ENCODE data around the gene RCAN1. TPM values are rescaled to one million over a fixed set of nuclear protein-coding genes. Genes with fewer than 3 reads are reported as not detected.
"Not testable (repeated sequence)": the region's sequence is repeated elsewhere in the genome, so short reads cannot be mapped to it uniquely, and the experiment has no call there.

Gene RCAN1
- total RNA-seq, 2 donors from 2014 or later: 11.7 to 13.3 TPM

GRCh38 chr21:34590520-34590919 lies 24.4 kb downstream of the RCAN1 start:
- no peak overlapping the region for H3K4me3 Mint-ChIP-seq
- H3K27ac Mint-ChIP-seq: no peak overlapping the region

GRCh38 chr21:34589511-34590282 lies 25.2 kb downstream of the RCAN1 start:
- Mint-ChIP-seq H3K4me3 (no peak overlapping the region), H3K27ac (no peak overlapping the region), H3K4me1 (ENCODE audit: low read depth) (peaks cover 17% of the 10 kb centered on the region), H3K9me3 (peaks cover 3 to 6% of the 10 kb centered on the region in 2 donors), H3K36me3 (ENCODE audit: insufficient read depth in 2 of 2) (peaks cover 4 to 7% of the 10 kb centered on the region in 2 donors), H3K27me3 (ENCODE audit: low read depth) (no peaks in the 10 kb centered on the region)
- ATAC-seq (replicated peaks in 1 of 2) (no peak), DNase-seq (no peak)

More at GRCh38 chr21:34590520-34590919, 24.4 kb downstream of the RCAN1 start:
- Mint-ChIP-seq H3K4me1 (ENCODE audit: low read depth) (peaks cover 17% of the 10 kb centered on the region), H3K27me3 (ENCODE audit: low read depth) (no peaks in the 10 kb centered on the region), H3K9me3 (peaks cover 3 to 6% of the 10 kb centered on the region in 2 donors), H3K36me3 (ENCODE audit: insufficient read depth in 2 of 2) (peaks cover 4 to 7% of the 10 kb centered on the region in 2 donors)
- DNase-seq (no peak), ATAC-seq (replicated peaks in 1 of 2) (no peak)

- no peak overlapping the region for H3K27ac Mint-ChIP-seq
- no peaks in the 10 kb centered on the region for H3K27me3 Mint-ChIP-seq (ENCODE audit: low read depth)
- H3K4me3 Mint-ChIP-seq: no peak overlapping the region
- ATAC-seq (replicated peaks in 1 of 2) (peak; percentile 7 to 24), DNase-seq (no peak)
- H3K4me1 Mint-ChIP-seq (ENCODE audit: low read depth): peaks cover 42% of the 10 kb centered on the region
- peaks cover 3 to 6% of the 10 kb centered on the region in 2 donors for H3K9me3 Mint-ChIP-seq
- H3K36me3 Mint-ChIP-seq (ENCODE audit: insufficient read depth in 2 of 2): peaks cover 4 to 7% of the 10 kb centered on the region in 2 donors
These were observed 30.9 kb downstream of the RCAN1 start for GRCh38 chr21:34583926-34584563.

GRCh38 chr21:34582506-34583150 lies 32.3 kb downstream of the RCAN1 start:
- ATAC-seq (replicated peaks in 1 of 2) (peak; percentile 50 to 51), DNase-seq (peak in 1 of 2 donors; percentile 27)
- Mint-ChIP-seq H3K27ac (no peak overlapping the region), H3K27me3 (ENCODE audit: low read depth) (no peaks in the 10 kb centered on the region), H3K36me3 (ENCODE audit: insufficient read depth in 2 of 2) (peaks cover 4% of the 10 kb centered on the region in 2 donors), H3K4me3 (no peak overlapping the region), H3K4me1 (ENCODE audit: low read depth) (peaks cover 41% of the 10 kb centered on the region), H3K9me3 (peaks cover 2 to 3% of the 10 kb centered on the region in 2 donors)

DNA sequence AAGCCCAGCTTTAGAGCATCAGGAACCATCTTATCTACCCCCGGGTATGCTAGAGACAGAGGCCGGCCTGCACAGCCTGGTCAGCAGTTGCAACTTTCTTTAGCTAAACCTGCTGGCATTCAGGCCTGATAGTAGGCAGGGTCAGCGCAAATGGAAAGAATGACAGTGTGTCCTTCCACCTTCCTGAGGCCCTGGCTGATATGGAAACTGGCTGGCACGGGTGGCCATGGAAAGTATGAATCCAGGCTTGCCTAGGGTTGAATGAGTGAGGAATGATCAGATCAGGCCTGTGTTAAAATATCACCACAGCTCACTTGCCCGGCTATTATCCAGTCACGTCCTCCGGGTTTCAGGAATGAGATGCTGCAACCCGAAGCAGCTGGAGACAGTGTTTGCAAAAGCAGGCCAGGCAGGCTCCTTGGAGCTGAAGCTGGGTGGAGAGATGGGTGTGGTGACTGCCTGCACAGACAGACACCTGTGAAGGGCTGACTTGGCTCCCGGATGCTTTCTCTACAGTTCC lies 34.7 kb downstream of the RCAN1 start:
- Mint-ChIP-seq H3K36me3 (ENCODE audit: insufficient read depth in 2 of 2) (no peaks in the 10 kb centered on the region), H3K9me3 (no peaks in the 10 kb centered on the region), H3K4me1 (ENCODE audit: low read depth) (peaks cover 41% of the 10 kb centered on the region), H3K27ac (no peak overlapping the region), H3K4me3 (no peak overlapping the region), H3K27me3 (ENCODE audit: low read depth) (no peaks in the 10 kb centered on the region)
- no peak for DNase-seq
- ATAC-seq (replicated peaks in 1 of 2): no peak

DNA sequence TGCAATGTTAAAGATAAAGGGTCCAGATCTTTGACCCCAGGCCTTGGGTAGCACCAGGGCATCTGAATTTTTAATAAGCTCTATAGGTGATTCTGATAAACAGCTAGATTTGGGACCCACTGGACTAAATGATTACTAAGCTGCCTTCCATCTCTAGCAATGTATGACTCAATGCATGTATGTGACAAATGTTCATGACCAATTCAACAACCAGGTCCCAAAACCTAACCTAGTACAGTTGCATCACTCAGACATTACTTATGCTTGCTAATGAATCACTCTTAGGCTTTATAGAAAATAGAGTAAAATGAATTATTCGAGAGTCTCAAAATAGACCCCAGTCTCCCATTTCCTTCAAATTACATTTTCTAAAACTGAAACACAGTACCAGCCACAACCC lies 35.5 kb downstream of the RCAN1 start:
- H3K4me3 Mint-ChIP-seq: no peak overlapping the region
- no peaks in the 10 kb centered on the region for H3K9me3 Mint-ChIP-seq
- DNase-seq: no peak
- ATAC-seq (replicated peaks in 1 of 2): peak; percentile 89 to 93
- H3K27me3 Mint-ChIP-seq (ENCODE audit: low read depth): no peaks in the 10 kb centered on the region
- peak overlapping the region; percentile 72 for H3K27ac Mint-ChIP-seq
- H3K36me3 Mint-ChIP-seq (ENCODE audit: insufficient read depth in 2 of 2): no peaks in the 10 kb centered on the region
- H3K4me1 Mint-ChIP-seq (ENCODE audit: low read depth): peaks cover 38% of the 10 kb centered on the region

GRCh38 chr21:34576041-34576511 lies 38.8 kb downstream of the RCAN1 start:
- no peak for ATAC-seq (replicated peaks in 1 of 2)
- Mint-ChIP-seq H3K4me1 (ENCODE audit: low read depth) (peaks cover 11% of the 10 kb centered on the region), H3K27ac (no peak overlapping the region), H3K36me3 (ENCODE audit: insufficient read depth in 2 of 2) (peaks cover 5 to 8% of the 10 kb centered on the region in 2 donors), H3K27me3 (ENCODE audit: low read depth) (no peaks in the 10 kb centered on the region), H3K9me3 (peaks cover 4 to 10% of the 10 kb centered on the region in 2 donors), H3K4me3 (no peak overlapping the region)
- no peak for DNase-seq

GRCh38 chr21:34574601-34575529 lies 40.0 kb downstream of the RCAN1 start:
- ATAC-seq (replicated peaks in 1 of 2): no peak
- H3K27me3 Mint-ChIP-seq (ENCODE audit: low read depth): no peaks in the 10 kb centered on the region
- no peak overlapping the region for H3K4me3 Mint-ChIP-seq
- H3K9me3 Mint-ChIP-seq: peaks cover 4 to 10% of the 10 kb centered on the region in 2 donors
- H3K27ac Mint-ChIP-seq: no peak overlapping the region
- peaks cover 10% of the 10 kb centered on the region for H3K4me1 Mint-ChIP-seq (ENCODE audit: low read depth)
- no peak for DNase-seq
- H3K36me3 Mint-ChIP-seq (ENCODE audit: insufficient read depth in 2 of 2): peaks cover 5 to 8% of the 10 kb centered on the region in 2 donors

- Mint-ChIP-seq H3K27me3 (ENCODE audit: low read depth) (no peaks in the 10 kb centered on the region), H3K27ac (no peak overlapping the region), H3K4me3 (no peak overlapping the region), H3K36me3 (ENCODE audit: insufficient read depth in 2 of 2) (peaks cover 5 to 8% of the 10 kb centered on the region in 2 donors), H3K4me1 (ENCODE audit: low read depth) (peaks cover 10% of the 10 kb centered on the region), H3K9me3 (peaks cover 4 to 10% of the 10 kb centered on the region in 2 donors)
- ATAC-seq (replicated peaks in 1 of 2) (no peak), DNase-seq (no peak)
These were observed 42.9 kb downstream of the RCAN1 start for GRCh38 chr21:34571994-34572393.

DNA sequence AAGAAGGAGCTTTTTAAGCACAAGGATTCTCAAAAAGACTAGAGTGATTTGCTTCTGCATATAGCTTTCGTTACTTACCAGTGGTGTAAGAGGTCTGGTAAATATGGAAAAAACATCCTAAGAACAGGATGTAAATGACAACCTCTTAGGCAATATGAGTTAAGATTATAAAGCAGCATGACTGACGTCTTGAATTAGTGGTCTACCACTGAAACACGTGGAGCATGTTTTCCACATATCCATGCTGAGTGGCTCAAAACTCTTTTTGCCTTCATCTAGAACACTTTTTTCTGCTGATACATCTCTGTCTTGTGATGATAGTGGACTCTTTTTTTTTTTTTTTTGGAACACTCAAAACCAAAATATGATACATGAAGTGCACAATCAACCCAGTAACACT lies 44.6 kb downstream of the RCAN1 start:
- Mint-ChIP-seq H3K9me3 (peaks cover 4 to 10% of the 10 kb centered on the region in 2 donors), H3K36me3 (ENCODE audit: insufficient read depth in 2 of 2) (peaks cover 5 to 8% of the 10 kb centered on the region in 2 donors), H3K4me1 (ENCODE audit: low read depth) (peaks cover 10% of the 10 kb centered on the region), H3K27me3 (ENCODE audit: low read depth) (no peaks in the 10 kb centered on the region), H3K27ac (no peak overlapping the region), H3K4me3 (no peak overlapping the region)
- DNase-seq (no peak), ATAC-seq (replicated peaks in 1 of 2) (peak in 1 of 2 donors; percentile 80)

- H3K9me3 Mint-ChIP-seq: peaks cover 4 to 10% of the 10 kb centered on the region in 2 donors
- no peak for ATAC-seq (replicated peaks in 1 of 2)
These were observed 45.4 kb downstream of the RCAN1 start for GRCh38 chr21:34569381-34569979.

GRCh38 chr21:34568801-34569200 lies 46.1 kb downstream of the RCAN1 start:
- not testable (repeated sequence) for H3K27me3 Mint-ChIP-seq (ENCODE audit: low read depth); DNase-seq; H3K4me3 Mint-ChIP-seq; H3K36me3 Mint-ChIP-seq (ENCODE audit: insufficient read depth in 2 of 2); ATAC-seq (replicated peaks in 1 of 2); H3K27ac Mint-ChIP-seq; H3K4me1 Mint-ChIP-seq (ENCODE audit: low read depth)
- peaks cover 4 to 10% of the 10 kb centered on the region in 2 donors for H3K9me3 Mint-ChIP-seq

More at GRCh38 chr21:34569381-34569979, 45.4 kb downstream of the RCAN1 start:
- no peak overlapping the region for H3K27ac Mint-ChIP-seq
- H3K4me3 Mint-ChIP-seq: no peak overlapping the region
- peaks cover 5 to 8% of the 10 kb centered on the region in 2 donors for H3K36me3 Mint-ChIP-seq (ENCODE audit: insufficient read depth in 2 of 2)
- DNase-seq: no peak
- H3K27me3 Mint-ChIP-seq (ENCODE audit: low read depth): no peaks in the 10 kb centered on the region
- H3K4me1 Mint-ChIP-seq (ENCODE audit: low read depth): peaks cover 10% of the 10 kb centered on the region

Measured in activated T-cell treated with anti-CD3 and anti-CD28 coated beads, Interleukin-2, amount 50 U/mL, for 72 hours (primary cell).